Measurements from ENCODE around the gene PAX7.
A peak's percentile ranks its signal among the peaks of the same experiment; 100 is the strongest.

Gene PAX7

DNA sequence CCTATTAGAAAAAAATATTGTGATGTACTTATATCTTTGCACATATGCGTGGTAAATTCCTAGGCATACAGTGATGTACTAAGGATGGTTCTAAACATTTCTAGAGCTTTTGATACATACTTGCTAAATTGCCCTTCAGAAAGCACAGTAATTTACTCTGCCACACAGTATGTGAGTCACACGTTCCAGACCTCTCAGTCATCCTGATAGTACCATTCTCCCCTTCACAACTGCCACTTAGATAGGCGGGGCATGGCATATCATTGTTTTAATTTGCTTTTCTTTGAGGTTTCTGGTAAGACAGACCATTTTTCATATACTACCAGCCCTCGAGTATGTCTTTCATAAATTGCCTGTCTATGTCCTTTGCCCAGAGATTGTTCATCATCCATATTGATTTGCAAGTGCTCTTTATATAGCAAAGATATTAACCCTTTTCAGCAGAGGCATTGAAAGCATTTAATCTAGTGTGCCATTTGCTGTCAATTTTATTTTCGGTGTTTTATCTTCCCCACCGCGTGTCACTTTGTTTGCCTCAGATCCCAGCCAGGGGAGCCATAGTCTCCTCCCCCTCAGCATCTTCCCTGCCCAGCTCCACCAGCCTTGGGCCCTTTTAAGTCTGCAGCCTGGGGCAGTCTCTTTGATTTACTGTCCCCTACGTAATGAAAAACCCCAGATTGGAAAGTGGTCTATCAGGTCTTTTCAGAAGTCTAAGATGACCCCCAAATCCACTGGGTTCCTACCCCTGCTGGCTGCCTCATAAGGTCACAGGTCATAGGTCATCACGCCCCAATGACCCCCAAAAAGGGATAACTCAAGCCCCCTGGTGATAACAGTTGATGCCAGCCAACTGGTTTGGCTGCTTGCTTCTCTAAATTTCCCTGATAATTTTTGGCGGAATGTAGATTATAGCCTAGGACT, 11.8 kb upstream of the PAX7 start:
- DNase-seq (ENCODE audit: low read depth): peak; percentile 35

DNA sequence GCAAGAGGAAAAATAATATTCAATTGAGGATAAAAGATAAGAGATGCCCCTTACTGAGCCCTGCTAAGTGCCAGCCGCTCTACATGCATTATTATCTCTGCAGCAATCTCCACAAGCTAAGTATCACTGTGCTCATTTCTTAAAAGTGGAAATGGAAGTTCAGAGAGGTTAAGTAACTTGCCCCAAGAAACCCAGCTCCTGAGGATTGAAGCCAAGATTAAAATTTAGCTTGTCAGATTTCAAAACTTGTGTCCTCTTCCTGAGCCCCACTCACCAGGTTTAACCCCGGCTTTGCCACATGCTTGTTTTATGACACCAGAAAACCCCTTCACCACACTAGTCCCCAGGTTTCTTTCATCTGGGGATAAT, 11.2 kb upstream of the PAX7 start:
- no peak for DNase-seq (ENCODE audit: low read depth)

DNA sequence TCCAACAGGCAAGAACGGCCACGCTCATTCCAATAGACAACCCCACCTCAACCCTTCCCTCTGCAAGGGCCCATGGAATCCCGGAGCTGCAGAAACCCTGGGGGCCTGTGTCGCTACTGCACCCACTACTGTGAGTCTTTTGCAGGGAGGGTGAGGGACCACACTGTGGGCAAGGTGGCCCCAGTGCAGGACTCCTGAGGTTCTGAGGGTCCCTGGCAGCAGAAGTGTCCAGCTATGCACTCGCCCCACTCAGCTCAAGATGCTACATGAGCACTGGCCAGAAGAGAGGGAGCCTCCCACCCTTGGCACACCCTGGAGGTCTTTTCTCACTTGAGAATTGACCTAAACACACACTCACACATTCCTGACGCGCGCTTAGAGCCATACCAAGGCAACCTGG, 2.1 kb upstream of the PAX7 start:
- DNase-seq (ENCODE audit: low read depth): no peak

DNA sequence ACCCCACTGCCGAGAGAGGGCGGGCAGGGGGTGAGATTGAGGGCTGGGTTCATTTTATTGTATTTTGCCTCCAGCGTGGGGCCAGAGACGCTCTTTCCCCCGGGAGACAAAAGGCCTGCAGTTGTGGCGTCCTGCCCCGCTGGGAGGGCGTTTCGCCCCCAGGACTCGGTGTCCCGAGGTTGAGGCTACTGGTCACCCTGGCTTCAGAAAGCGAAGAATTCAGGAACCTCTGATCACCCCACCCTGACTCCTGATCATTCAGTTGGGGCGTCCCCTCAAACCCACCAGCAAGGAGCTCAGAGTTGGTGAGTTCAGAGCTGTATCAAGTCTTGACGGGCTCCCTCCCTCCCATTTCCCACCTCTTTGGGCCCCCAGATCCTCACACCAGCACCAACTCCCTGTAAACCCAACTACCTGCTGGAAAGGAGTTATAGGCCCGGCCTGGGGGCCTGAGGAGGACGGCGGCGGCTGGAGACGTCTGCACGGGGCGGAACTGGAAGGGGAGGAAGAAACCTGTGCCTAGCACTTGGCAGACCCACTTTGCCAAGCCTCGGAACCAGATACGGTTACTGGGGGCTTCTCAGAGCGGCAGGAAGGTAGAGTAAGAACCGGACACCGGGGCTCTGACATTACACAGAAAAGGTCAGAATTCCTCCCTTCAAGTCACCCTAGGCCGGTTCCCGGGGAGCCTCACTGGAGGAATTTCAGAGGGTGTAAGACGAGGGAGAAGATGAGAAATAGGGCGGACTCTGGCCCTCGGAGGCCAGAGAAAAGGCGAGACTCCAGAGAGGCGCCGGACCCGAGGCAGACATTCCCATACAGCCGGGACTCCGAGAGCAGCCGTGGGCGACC, 761 bp upstream of the PAX7 start:
- no peak for DNase-seq (ENCODE audit: low read depth)

DNA sequence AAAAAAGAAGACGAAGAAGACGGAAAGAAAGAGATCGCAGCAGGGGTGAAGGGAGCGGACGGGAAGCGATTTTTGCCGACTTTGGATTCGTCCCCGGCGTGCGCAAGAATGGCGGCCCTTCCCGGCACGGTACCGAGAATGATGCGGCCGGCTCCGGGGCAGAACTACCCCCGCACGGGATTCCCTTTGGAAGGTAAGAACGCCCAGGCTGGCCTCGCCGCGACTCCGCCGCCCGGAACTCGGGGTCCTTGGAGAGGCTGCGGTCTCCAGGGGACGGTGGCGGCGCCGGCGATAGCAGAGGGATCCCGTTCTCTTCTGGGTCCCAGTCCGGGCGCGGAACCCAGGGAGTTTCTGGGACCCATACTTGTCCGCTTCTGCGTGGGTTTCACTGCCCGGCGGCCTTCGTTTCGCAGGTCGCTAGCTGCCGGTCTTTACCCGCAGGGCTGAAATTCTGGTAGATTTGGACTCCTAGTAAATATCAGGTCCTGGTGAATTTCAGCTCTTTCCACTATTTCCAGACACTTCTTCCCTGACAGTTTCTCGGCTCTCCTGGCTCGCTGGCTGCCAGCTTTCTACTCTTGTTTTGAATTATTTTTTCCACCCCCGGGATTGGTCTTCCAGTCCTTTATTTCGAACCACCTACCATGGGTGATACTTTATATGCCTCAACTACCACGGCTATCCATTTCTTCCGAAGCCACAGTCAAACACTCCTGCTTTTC, 1.0 kb downstream of the PAX7 start:
- no peak for DNase-seq (ENCODE audit: low read depth)

DNA sequence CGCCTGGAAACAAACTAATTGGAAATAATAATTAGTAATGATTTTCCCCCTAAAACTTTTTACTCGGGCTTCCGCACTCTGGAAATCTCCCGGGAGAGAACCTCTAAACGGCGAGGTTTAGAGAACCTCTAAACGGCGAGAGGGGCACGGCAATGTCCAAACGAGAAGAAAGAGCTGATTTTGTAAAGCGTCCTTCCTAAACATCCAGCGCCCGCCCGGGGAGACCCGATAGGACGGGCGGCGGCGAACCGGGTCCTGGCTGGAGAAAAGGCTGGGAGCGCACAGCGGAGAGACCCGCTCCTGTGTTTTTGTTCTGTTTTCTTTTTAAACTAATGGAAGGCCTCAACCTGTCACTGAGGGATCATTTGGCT, 1.6 kb downstream of the PAX7 start:
- DNase-seq (ENCODE audit: low read depth): no peak

DNA sequence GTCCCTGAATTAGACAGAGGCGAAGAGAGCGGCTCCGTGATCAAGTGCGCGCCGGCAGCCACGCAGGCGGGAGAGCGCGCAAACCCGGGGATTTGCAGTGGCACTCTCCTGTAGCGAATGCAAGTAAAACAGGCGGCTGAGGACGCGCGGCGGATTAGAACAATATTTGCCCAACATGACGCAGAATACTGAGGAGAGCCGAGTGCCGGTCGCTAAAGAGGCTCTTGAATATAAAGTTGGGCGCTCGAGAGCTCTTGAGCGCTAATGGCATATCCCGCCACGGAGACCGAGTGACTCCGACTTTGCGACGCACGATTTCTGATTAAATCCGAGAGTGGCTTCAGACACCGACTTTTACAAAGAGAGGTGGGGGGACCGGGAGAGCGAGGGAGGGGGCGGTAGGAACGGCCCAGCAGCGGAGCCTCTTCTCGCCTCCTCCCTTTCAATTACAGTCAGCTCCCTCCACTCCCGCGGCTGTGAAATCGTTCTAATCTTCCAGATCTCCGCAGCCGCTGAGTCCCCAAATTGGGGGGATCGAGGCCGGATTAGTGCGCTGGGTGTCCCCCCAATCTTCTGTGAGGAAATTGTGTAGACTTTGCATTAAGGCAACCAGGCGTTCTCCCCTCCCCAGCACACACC, 2.3 kb downstream of the PAX7 start:
- no peak for DNase-seq (ENCODE audit: low read depth)

DNA sequence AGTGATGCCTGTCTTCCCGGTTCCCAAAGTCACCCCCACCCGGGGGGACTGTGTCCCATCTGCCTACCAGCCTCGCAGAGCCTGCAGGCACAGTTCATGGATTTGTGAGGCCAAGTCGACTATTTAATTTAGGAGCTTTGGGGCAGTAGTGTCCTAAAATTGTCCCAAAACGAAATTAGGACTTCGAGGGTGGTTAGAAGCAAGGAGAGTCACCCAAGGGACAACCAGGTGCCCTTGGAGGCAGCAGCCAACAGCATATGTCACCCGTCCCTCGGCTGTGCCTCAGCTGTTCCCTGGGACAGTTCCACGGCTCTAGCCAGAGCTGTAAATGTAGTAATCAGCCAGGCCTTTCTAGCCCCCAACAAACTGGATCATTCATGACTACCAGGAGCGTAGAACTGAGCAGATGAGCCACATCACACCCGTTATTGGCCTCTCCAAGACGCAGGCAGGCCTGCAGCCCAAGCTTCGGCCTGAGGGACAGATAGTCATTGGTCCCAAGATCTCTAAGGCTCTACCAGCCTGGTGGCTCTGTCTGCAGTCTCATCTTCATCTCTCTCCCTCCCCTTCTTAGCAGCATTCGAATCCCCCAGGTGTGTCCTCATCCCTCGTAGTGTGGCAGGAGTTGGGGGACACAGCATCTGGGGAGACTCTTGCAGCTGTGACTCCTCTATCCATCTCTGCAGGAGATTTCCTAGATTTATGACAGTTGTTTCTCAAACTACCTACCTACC, 2.9 kb downstream of the PAX7 start:
- DNase-seq (ENCODE audit: low read depth): no peak

DNA sequence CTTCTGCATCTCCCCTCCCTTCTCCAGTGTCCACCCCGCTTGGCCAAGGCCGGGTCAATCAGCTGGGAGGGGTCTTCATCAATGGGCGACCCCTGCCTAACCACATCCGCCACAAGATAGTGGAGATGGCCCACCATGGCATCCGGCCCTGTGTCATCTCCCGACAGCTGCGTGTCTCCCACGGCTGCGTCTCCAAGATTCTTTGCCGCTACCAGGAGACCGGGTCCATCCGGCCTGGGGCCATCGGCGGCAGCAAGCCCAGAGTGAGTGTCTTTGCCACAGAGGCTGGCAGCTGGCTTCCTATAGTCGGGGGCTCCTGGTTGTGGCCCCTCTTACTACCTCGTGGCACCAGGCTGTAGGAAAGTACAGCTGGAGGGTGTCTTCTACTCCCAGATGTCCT, 3.6 kb downstream of the PAX7 start:
- no peak for DNase-seq (ENCODE audit: low read depth)

DNA sequence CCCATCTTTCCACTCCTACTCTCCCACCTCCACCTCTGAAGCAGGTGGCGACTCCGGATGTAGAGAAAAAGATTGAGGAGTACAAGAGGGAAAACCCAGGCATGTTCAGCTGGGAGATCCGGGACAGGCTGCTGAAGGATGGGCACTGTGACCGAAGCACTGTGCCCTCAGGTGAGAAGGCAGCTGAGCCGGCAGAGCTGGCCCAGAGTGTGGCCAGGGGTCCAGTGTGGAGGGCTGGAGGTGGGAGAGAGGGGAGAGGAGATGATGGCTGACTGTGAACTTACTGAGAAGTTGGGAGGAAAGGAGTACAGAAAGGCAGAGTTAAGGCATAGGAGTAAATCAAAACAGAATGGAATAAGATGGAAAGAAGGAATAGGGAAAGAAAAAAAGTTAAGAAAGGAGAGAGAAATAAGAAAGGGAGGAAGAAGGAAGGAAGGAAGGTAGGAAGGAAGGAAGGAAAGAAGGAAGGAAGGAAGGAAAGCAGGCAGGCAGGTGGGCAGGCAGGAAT, 4.5 kb downstream of the PAX7 start:
- DNase-seq (ENCODE audit: low read depth): no peak

DNA sequence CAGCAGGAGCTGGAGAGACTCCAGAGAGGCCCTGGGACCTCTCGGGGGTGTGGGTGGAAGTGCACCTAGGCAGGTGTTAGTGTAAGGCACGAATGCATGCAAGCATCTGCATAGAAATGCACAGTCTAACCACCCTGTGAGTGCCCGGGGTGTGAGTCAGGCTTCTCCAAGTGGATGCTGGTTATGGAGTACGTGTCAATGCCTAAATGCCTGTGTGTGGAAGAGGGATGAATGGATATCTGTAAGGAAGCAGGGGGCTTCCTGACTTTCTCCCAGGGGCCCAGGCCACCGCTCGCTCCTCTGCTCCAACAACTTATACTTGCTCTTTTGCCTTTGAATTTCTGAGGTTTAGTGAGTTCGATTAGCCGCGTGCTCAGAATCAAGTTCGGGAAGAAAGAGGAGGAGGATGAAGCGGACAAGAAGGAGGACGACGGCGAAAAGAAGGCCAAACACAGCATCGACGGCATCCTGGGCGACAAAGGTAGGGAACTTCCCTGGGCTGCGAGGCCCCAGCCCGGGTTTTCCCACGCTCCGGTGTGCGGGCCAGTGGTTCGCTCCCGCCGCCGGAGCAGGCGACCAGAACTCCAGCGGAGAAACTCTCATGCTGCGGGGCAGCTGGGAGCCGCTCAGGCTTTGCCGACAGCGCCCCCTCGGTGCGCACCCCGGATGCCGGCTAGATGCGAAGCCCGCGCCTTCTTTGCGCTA, 5.4 kb downstream of the PAX7 start:
- peak; percentile 17 for DNase-seq (ENCODE audit: low read depth)

DNA sequence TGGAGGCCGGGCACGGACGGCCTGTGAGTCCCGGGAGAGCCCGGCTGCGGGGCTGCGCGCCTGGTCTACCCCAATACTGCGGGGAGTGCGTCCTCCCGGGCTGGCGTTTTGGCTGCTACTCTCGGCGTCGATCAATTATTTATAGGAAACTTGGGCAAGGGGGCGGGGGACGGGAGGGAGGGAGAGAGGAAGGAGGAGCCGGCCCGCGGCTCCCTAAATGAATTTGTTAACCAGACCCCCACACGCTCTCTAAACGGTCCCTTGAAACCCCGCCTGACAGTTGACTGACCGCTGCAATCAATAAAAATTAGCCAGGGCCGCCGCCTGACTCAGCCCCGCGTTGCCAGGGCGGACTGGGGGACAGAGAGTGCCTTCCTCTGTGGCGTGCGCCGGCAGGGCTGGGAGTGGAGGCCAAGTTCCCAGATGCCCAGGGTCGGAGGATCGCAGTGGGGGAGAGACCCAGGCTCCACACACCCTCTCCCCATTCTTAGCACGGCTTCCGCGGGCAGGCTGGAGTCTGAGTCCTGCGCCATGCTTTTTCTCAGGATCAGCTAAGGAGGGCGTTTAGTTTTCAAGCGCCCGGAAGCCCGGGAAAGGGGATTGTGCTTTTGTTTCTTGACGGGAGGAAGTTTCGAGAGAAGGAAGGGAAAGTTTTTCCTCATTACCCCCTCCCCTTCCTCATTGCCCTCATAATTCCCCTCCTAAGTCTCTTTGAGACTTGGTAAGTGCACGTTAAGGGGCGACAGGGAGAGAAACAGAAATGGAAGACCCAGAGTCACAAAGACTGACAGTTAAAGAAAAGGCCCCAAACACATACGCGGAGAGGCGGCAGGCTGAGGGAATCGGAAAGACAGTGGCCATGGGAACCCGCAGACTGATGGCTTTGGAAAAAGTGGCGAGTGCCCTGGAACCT, 6.2 kb downstream of the PAX7 start:
- no peak for DNase-seq (ENCODE audit: low read depth)

DNA sequence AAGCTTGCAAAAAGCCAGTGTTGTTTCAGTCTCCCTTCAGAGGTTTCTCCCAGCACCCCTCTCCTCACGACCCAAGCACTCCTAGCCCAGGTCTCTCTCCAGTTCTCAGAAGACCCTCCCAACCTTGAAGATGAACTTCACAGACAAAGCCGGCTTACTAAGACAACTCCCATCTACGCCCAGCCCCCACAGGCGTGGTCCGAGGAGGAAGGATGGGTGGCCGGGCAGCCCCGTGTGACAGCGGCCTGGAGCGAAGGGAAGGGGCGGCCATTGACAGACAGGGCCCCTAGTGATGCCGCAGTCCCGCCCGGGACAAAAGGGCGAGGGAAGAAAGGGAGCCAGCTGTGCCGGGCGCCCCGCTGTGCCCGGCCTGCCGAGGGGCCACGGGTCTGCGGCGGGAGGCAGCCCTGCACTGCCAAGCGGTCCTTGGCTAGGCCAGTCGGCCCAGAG, 6.9 kb downstream of the PAX7 start:
- no peak for DNase-seq (ENCODE audit: low read depth)

DNA sequence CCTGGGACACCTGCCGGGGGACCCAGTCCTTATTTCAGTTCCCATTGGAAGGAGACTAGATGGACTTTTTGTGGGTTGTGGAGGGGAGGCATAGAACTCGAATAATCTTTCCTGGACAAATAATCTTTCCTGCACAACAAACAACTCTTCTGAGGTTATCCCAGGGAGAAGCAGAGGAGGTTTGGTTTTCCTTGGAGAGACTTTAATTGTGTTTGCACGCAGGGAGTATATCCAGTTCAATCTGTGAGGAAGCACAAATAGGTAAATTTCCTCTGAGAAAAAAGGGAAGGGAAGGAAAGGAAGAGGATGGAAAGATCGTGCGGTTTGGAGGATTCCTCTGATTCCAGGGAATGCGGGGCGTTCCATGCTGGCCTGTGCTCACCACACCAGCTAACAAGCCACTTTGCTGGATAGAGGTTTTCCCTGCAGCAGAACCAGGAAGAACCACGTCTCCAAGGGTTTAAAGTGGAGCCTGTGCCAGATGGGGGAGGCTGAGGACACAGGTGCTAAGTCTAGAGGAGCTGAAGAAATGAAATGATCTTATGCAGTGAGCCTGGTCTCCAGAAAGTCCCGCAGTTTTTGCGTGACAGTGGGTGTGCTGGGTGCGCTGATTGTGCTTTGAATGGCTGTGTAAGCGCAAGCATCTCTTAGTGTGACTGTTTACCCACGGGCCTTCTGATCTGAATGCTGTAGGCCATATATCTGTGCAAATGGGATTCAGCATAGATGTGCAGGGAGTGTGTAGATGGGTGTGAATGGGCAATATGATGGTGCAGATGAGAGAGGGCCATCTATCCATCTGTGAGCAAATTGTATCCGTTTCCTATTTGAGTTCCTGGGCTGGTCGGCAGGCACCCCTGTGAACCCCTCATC, 7.6 kb downstream of the PAX7 start:
- DNase-seq (ENCODE audit: low read depth): no peak

DNA sequence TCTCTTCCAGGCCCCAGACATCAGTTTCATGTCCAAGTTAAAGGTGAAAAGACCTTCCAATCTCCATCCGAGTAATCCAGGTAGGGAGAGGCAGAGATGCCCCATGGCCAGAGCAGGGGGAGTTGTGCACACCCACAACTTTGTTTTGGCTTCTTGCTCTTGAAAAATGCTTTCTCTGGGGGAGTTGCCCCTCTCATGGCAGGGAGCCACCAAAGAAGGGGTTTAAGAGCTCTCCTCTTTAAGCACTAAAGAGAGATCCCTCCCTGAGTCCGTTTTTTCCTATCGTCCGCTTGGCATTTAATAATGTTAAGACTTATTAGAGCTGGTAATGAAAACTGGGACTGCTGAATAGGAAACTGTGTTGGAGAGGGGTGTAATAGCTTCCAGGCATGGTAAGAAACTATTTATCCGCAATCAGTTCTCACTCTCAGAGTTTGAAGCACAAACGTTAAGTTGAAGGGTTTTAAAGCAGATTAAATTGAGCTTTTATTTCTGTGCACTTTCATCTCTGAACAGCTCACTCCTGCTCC, 8.3 kb downstream of the PAX7 start:
- no peak for DNase-seq (ENCODE audit: low read depth)

DNA sequence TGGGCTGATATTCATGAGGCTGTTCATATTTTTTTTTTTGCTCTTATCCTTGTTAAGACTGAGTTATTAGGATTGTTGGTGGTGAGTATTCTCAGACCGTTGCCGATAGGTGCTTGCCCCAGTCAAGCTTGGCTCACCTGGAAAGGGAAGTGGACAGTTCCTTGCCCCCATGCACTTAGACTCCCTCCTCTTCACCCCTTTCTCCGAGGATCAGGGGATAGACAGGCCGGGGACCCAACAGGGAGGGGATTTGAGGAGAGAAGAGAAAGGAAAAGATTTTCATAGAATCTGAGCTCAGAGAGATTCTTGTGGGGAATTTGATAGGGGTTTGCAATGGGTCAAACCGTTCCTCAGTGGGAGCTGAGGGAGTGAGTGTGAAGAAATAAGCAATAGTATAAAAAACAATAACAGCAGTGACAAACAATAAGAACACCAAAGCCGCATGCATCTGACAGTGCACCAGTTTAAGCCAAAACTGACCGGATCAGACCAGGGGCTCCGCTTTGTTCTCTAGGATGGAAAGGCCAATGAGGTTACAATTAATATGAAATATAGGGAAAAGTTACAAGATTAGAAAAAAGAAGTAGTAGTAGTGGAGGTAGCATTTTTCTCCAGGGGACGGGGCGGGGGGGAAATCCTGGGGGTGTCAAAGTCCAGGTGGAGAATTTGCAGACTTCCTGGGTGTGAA, 8.9 kb downstream of the PAX7 start:
- no peak for DNase-seq (ENCODE audit: low read depth)

DNA sequence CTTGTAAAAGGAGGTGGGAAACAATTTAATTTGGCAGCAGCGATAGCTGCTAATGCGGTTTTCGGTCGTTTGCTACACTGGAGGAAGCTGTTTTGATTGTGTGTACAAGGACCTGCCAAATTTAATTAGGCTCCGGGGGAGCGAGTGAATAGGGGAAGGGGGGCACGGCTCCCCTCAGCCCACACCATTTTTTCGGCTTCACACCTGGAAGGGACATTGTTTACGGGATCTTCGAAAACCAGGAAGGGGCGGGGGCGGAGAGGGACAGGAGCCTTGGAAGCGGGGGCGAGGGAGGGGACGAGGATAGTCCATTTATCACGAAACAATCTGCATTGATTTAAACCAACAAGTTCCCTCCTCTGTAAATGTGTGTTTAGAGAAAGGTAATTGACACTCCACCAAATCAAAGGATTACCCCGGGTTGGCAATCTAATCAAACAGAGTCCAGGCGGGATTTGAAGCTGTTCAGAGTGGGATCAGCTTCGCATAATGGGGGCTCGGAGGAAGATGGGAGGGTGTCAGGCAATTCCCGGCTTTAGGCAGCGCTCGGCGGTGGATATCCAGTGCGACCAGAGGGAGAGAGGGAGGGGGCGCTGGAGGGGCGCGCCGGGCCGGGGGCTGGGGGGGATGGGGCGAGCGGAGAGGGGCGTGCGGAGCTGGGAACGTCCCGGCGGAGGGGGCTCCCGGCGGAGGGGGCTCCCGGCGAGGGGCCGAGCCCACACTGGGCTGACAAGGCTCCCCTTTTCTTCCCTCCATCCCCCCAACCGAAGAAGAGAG, 9.8 kb downstream of the PAX7 start:
- no peak for DNase-seq (ENCODE audit: low read depth)
